Activated naive CD8-positive, alpha-beta T cell treated with anti-CD3 and anti-CD28 coated beads, Interleukin-2, amount 10 ng/mL, durations not matched to agents 7 days and 5 days (primary cell): ENCODE measurements around the gene TBC1D2B. TPM values are rescaled to one million over a fixed set of nuclear protein-coding genes. Genes with fewer than 3 reads are reported as not detected.

Source experiments
- ATAC-seq: fragments of 150-1000 bp; cut with Tn5 transposase; one replicate; pipeline ENCODE4 v1.10.0; 2021; ENCODE audit warnings: low read depth, moderate library complexity
- POLR2A ChIA-PET: fragments of 350-600 bp; sonication (Branson Sonifier 250); formaldehyde crosslinking; loops from one replicate; lab custom pipeline; 2021; ENCODE audit warnings: antibody characterized with exemption; lab: Charles Lee
- DNase-seq: peaks from one replicate; pipeline ENCODE4 v3.0.0; 2021
- H3K27ac Mint-ChIP-seq: one replicate; pipeline ENCODE4 v1.8.0; 2022; ENCODE audit warnings: mild to moderate bottlenecking, mixed read lengths
- H3K27me3 Mint-ChIP-seq: one replicate; pipeline ENCODE4 v1.8.0; 2022; ENCODE audit warnings: mild to moderate bottlenecking, moderate library complexity, mixed read lengths
- H3K36me3 Mint-ChIP-seq: one replicate; pipeline ENCODE4 v1.8.0; 2021; ENCODE audit warnings: mild to moderate bottlenecking, mixed read lengths
- H3K4me1 Mint-ChIP-seq: one replicate; pipeline ENCODE4 v1.8.0; 2021; ENCODE audit warnings: mixed read lengths
- H3K4me3 Mint-ChIP-seq: one replicate; pipeline ENCODE4 v1.8.0; 2022; ENCODE audit warnings: mild to moderate bottlenecking, moderate library complexity, mixed read lengths
- H3K9me3 Mint-ChIP-seq: one replicate; pipeline ENCODE4 v1.8.0; 2021; ENCODE audit warnings: mixed read lengths
- total RNA-seq, 2 experiments: library from RNA; stranded (reverse); gene quantifications; one replicate each; pipeline ENCODE4 v1.2.3, GENCODE V29; 2021

The TBC1D2B gene
- total RNA-seq, 2 experiments from 2014 or later, result 123 to 125 TPM

GRCh38 chr15:78104566-78105475 is 27.3 kb upstream of the TBC1D2B start:
- no peaks in the 10 kb centered on the region for H3K27me3 Mint-ChIP-seq
- peak; percentile 6 for ATAC-seq
- H3K4me1 Mint-ChIP-seq, result peaks cover 71% of the 10 kb centered on the region
- peak; percentile 55 for DNase-seq
- H3K4me3 Mint-ChIP-seq, result peak overlapping the region; percentile 82
- H3K36me3 Mint-ChIP-seq, result peaks cover 1% of the 10 kb centered on the region
- no peaks in the 10 kb centered on the region for H3K9me3 Mint-ChIP-seq
- peak overlapping the region; percentile 95 for H3K27ac Mint-ChIP-seq
- POLR2A ChIA-PET, result interaction anchor here (1.0 to 3.8 kb wide), 9 partner anchors 12 to 70 kb away, joined by 3 to 33 read pairs (median 8); partner anchors contain the start of genes SH2D7 and TBC1D2B

GRCh38 chr15:78104119-78104479 is 26.6 kb upstream of the TBC1D2B start:
- H3K4me1 Mint-ChIP-seq, result peaks cover 73% of the 10 kb centered on the region
- H3K27ac Mint-ChIP-seq, result peak overlapping the region; percentile 95
- H3K36me3 Mint-ChIP-seq, result peaks cover 1% of the 10 kb centered on the region
- peak overlapping the region; percentile 82 for H3K4me3 Mint-ChIP-seq
- ATAC-seq (peak; percentile 21), DNase-seq (no peak)
- no peaks in the 10 kb centered on the region for H3K27me3 Mint-ChIP-seq
- POLR2A ChIA-PET, result interaction anchor here (1.3 to 3.8 kb wide), 9 partner anchors 11 to 69 kb away, joined by 3 to 33 read pairs (median 8); partner anchors contain the start of genes SH2D7 and TBC1D2B
- H3K9me3 Mint-ChIP-seq, result no peaks in the 10 kb centered on the region

GRCh38 chr15:78103406-78104118 is 26.1 kb upstream of the TBC1D2B start:
- Mint-ChIP-seq H3K36me3 (peaks cover 1% of the 10 kb centered on the region), H3K4me3 (peak overlapping the region; percentile 82), H3K4me1 (peaks cover 69% of the 10 kb centered on the region), H3K9me3 (no peaks in the 10 kb centered on the region), H3K27ac (peak overlapping the region; percentile 95), H3K27me3 (no peaks in the 10 kb centered on the region)
- ATAC-seq (peak; percentile 84), DNase-seq (peak; percentile 73)
- POLR2A ChIA-PET, result interaction anchor here (0.8 to 3.8 kb wide), 10 partner anchors 11 to 94 kb away, joined by 3 to 33 read pairs (median 7); partner anchors contain the start of genes SH2D7 and TBC1D2B

GRCh38 chr15:78102741-78103140 is 25.2 kb upstream of the TBC1D2B start:
- H3K4me3 Mint-ChIP-seq, result peak overlapping the region; percentile 82
- no peak for DNase-seq

GRCh38 chr15:78102211-78102610 is 24.7 kb upstream of the TBC1D2B start:
- H3K27me3 Mint-ChIP-seq, result no peaks in the 10 kb centered on the region
- peaks cover 60% of the 10 kb centered on the region for H3K4me1 Mint-ChIP-seq
- H3K9me3 Mint-ChIP-seq, result no peaks in the 10 kb centered on the region
- peak overlapping the region; percentile 95 for H3K27ac Mint-ChIP-seq
- DNase-seq (no peak), ATAC-seq (no peak)
- peak overlapping the region; percentile 82 for H3K4me3 Mint-ChIP-seq
- H3K36me3 Mint-ChIP-seq, result peaks cover 1% of the 10 kb centered on the region
- POLR2A ChIA-PET, result interaction anchor here (1.1 to 3.8 kb wide), 4 partner anchors 9 to 56 kb away, joined by 3 to 31 read pairs (median 4); partner anchors contain the start of gene SH2D7

More at GRCh38 chr15:78102741-78103140, 25.2 kb upstream of the TBC1D2B start:
- H3K9me3 Mint-ChIP-seq, result no peaks in the 10 kb centered on the region
- ATAC-seq, result no peak
- POLR2A ChIA-PET, result interaction anchor here (1.2 to 3.8 kb wide), 8 partner anchors 10 to 68 kb away, joined by 3 to 33 read pairs (median 12); partner anchors contain the start of genes SH2D7 and TBC1D2B
- peaks cover 1% of the 10 kb centered on the region for H3K36me3 Mint-ChIP-seq
- peaks cover 63% of the 10 kb centered on the region for H3K4me1 Mint-ChIP-seq
- peak overlapping the region; percentile 95 for H3K27ac Mint-ChIP-seq
- H3K27me3 Mint-ChIP-seq, result no peaks in the 10 kb centered on the region

GRCh38 chr15:78101423-78102105 is 24.1 kb upstream of the TBC1D2B start:
- DNase-seq (no peak), ATAC-seq (no peak)
- peak overlapping the region; percentile 70 for H3K27ac Mint-ChIP-seq
- no peaks in the 10 kb centered on the region for H3K27me3 Mint-ChIP-seq
- POLR2A ChIA-PET, result interaction anchor here (1.1 to 1.5 kb wide), 3 partner anchors 10 to 55 kb away, joined by 3 to 6 read pairs (median 3); partner anchors contain the start of gene SH2D7
- H3K9me3 Mint-ChIP-seq, result no peaks in the 10 kb centered on the region
- peaks cover 1% of the 10 kb centered on the region for H3K36me3 Mint-ChIP-seq
- peaks cover 58% of the 10 kb centered on the region for H3K4me1 Mint-ChIP-seq
- H3K4me3 Mint-ChIP-seq, result no peak overlapping the region

- Mint-ChIP-seq H3K27ac (peak overlapping the region; percentile 70), H3K36me3 (peaks cover 1% of the 10 kb centered on the region)
- POLR2A ChIA-PET, result interaction anchor here (1.5 kb wide), 1 partner anchor 9 kb away, joined by 6 read pairs; the partner anchor contains the start of gene SH2D7
Measured at GRCh38 chr15:78100886-78101285, 23.4 kb upstream of the TBC1D2B start.

GRCh38 chr15:78098131-78098755 is 20.7 kb upstream of the TBC1D2B start:
- ATAC-seq (no peak), DNase-seq (no peak)
- Mint-ChIP-seq H3K27ac (no peak overlapping the region), H3K36me3 (peaks cover 1% of the 10 kb centered on the region), H3K4me3 (no peak overlapping the region), H3K4me1 (peaks cover 40% of the 10 kb centered on the region), H3K9me3 (no peaks in the 10 kb centered on the region), H3K27me3 (no peaks in the 10 kb centered on the region)
- POLR2A ChIA-PET, result interaction anchor here (1.2 to 1.5 kb wide), 2 partner anchors 12 to 21 kb away, joined by 3 to 6 read pairs; partner anchors contain the start of gene TBC1D2B

More at GRCh38 chr15:78100886-78101285, 23.4 kb upstream of the TBC1D2B start:
- Mint-ChIP-seq H3K4me3 (no peak overlapping the region), H3K9me3 (no peaks in the 10 kb centered on the region), H3K4me1 (peaks cover 51% of the 10 kb centered on the region), H3K27me3 (no peaks in the 10 kb centered on the region)
- no peak for ATAC-seq
- no peak for DNase-seq

GRCh38 chr15:78097667-78098066 is 20.2 kb upstream of the TBC1D2B start:
- POLR2A ChIA-PET, result interaction anchor here (1.5 kb wide), 1 partner anchor 12 kb away, joined by 6 read pairs; no protein-coding TSS in a partner anchor
- Mint-ChIP-seq H3K4me3 (no peak overlapping the region), H3K27me3 (no peaks in the 10 kb centered on the region), H3K9me3 (no peaks in the 10 kb centered on the region), H3K27ac (no peak overlapping the region), H3K36me3 (peaks cover 1% of the 10 kb centered on the region), H3K4me1 (peaks cover 41% of the 10 kb centered on the region)
- DNase-seq, result no peak
- no peak for ATAC-seq

GRCh38 chr15:78093242-78094020 is 15.9 kb upstream of the TBC1D2B start:
- DNase-seq (no peak), ATAC-seq (peak; percentile 74)
- peak overlapping the region; percentile 47 for H3K4me3 Mint-ChIP-seq
- H3K9me3 Mint-ChIP-seq, result peaks cover 4% of the 10 kb centered on the region
- POLR2A ChIA-PET, result interaction anchor here (0.6 to 4.3 kb wide), 4 partner anchors 9 to 23 kb away, joined by 3 to 31 read pairs (median 7); no protein-coding TSS in a partner anchor
- peaks cover 41% of the 10 kb centered on the region for H3K4me1 Mint-ChIP-seq
- no peaks in the 10 kb centered on the region for H3K27me3 Mint-ChIP-seq
- peaks cover 9% of the 10 kb centered on the region for H3K36me3 Mint-ChIP-seq
- H3K27ac Mint-ChIP-seq, result peak overlapping the region; percentile 46

GRCh38 chr15:78092261-78093041 is 14.9 kb upstream of the TBC1D2B start, which contains the start of gene SH2D7:
TSS of gene SH2D7 (plus strand) at chr15:78092561. CDS start at chr15:78092585, 24 bp downstream.
- no peaks in the 10 kb centered on the region for H3K27me3 Mint-ChIP-seq
- ATAC-seq, result peak; percentile 59
- peaks cover 47% of the 10 kb centered on the region for H3K4me1 Mint-ChIP-seq
- DNase-seq, result peak; percentile 42
- H3K4me3 Mint-ChIP-seq, result peak within 1 kb of the TSS; percentile 50
- H3K9me3 Mint-ChIP-seq, result peaks cover 4% of the 10 kb centered on the region
- H3K36me3 Mint-ChIP-seq, result peaks cover 9% of the 10 kb centered on the region
- POLR2A ChIA-PET, result interaction anchor here (1.9 to 4.3 kb wide), 3 partner anchors 8 to 12 kb away, joined by 6 to 31 read pairs (median 9); no protein-coding TSS in a partner anchor
- peak within 1 kb of the TSS; percentile 46 for H3K27ac Mint-ChIP-seq
